GM18870 (cell line): ENCODE measurements around the gene KRTAP5-11.
"Not testable (repeated sequence)": the region's sequence is repeated elsewhere in the genome, so short reads cannot be mapped to it uniquely, and the experiment has no call there.

Source experiments
- ATAC-seq: cut with Tn5 transposase; IDR thresholded peaks from one replicate; pipeline ENCODE4 v1.9.1; 2021; ENCODE audit warnings: moderate library complexity; ENCODE audit not compliant: unreplicated experiment

Gene KRTAP5-11

GRCh38 chr11:71557257-71557656, 25.4 kb downstream of the KRTAP5-11 start:
- no peak for ATAC-seq

- ATAC-seq: no peak
These were observed 26.7 kb downstream of the KRTAP5-11 start for GRCh38 chr11:71556018-71556417.

GRCh38 chr11:71555508-71555907, 27.2 kb downstream of the KRTAP5-11 start:
- ATAC-seq: no peak

- ATAC-seq: no peak
These were observed 27.7 kb downstream of the KRTAP5-11 start for GRCh38 chr11:71554996-71555395.

GRCh38 chr11:71551711-71552110, 31.0 kb downstream of the KRTAP5-11 start:
- no peak for ATAC-seq

GRCh38 chr11:71548716-71549151, 33.9 kb downstream of the KRTAP5-11 start:
- ATAC-seq: no peak

- no peak for ATAC-seq
These were observed 34.6 kb downstream of the KRTAP5-11 start, which contains the start of gene KRTAP5-9 for GRCh38 chr11:71548120-71548519. Gene KRTAP5-9, plus strand, starts transcription at chr11:71548420. Its CDS starts 238 bp downstream, at chr11:71548658.

- no peak for ATAC-seq
These were observed 37.2 kb downstream of the KRTAP5-11 start for GRCh38 chr11:71545405-71545966.

GRCh38 chr11:71544525-71545214, 38.0 kb downstream of the KRTAP5-11 start:
- ATAC-seq: no peak

GRCh38 chr11:71543866-71544265, 38.8 kb downstream of the KRTAP5-11 start:
- ATAC-seq: no peak

- no peak for ATAC-seq
These were observed 39.5 kb downstream of the KRTAP5-11 start for GRCh38 chr11:71542879-71543777.

- ATAC-seq: no peak
These were observed 40.3 kb downstream of the KRTAP5-11 start for GRCh38 chr11:71542382-71542781.

GRCh38 chr11:71540521-71541304, 42.0 kb downstream of the KRTAP5-11 start:
- not testable (repeated sequence) for ATAC-seq

GRCh38 chr11:71539971-71540370, 42.7 kb downstream of the KRTAP5-11 start:
- ATAC-seq: not testable (repeated sequence)

- ATAC-seq: no peak
These were observed 43.7 kb downstream of the KRTAP5-11 start for GRCh38 chr11:71539017-71539416.

GRCh38 chr11:71538666-71538990, 44.0 kb downstream of the KRTAP5-11 start:
- no peak for ATAC-seq

GRCh38 chr11:71537977-71538665, 44.6 kb downstream of the KRTAP5-11 start, which contains the start of gene KRTAP5-8:
Gene KRTAP5-8, plus strand, starts transcription at chr11:71538025. Its CDS starts 31 bp downstream, at chr11:71538056.
- not testable (repeated sequence) for ATAC-seq

GRCh38 chr11:71537537-71537936, 45.1 kb downstream of the KRTAP5-11 start:
- no peak for ATAC-seq

- ATAC-seq: no peak
These were observed 46.9 kb downstream of the KRTAP5-11 start for GRCh38 chr11:71535825-71536224.
